Subcutaneous adipose tissue (tissue), 4 donors: ENCODE measurements around the gene DERL3. TPM values are rescaled to one million over a fixed set of nuclear protein-coding genes. Genes with fewer than 3 reads are reported as not detected.

ENCODE experiments used
- CTCF ChIP-seq: fragments of 450-650 bp; IDR thresholded peaks from one replicate; pipeline ENCODE4 v1.5.1; 2016; ENCODE audit warnings: low read depth, mild to moderate bottlenecking, control low read depth, antibody characterized with exemption, moderate library complexity
- total RNA-seq, 4 donors: library from RNA; depleted of rRNA; stranded (reverse); fragments of >200 nt; gene quantifications; one replicate each; pipeline ENCODE4 v1.1.0, GENCODE V29; 2016

The DERL3 gene
- 1 to 10 TPM in 1 of 4 donors, under 1 TPM in 1, not detected in 2; 0.22 to 1.5 TPM for total RNA-seq

GRCh38 chr22:23838681-23839468 lies at the start of gene DERL3:
DERL3 (minus strand) TSS chr22:23839006; CDS start chr22:23838987, 19 bp downstream.
- TF ChIP-seq CTCF: no peak

GRCh38 chr22:23884140-23884539 lies 45.3 kb upstream of the DERL3 start:
- no peak for TF ChIP-seq CTCF

GRCh38 chr22:23883658-23884057 lies 44.9 kb upstream of the DERL3 start:
- TF ChIP-seq CTCF: no peak

- TF ChIP-seq CTCF: no peak
These were observed 43.6 kb upstream of the DERL3 start for GRCh38 chr22:23882370-23882769.

GRCh38 chr22:23878219-23878618 lies 39.4 kb upstream of the DERL3 start:
- no peak for TF ChIP-seq CTCF

GRCh38 chr22:23877566-23877965 lies 38.8 kb upstream of the DERL3 start:
- no peak for TF ChIP-seq CTCF

- TF ChIP-seq CTCF: no peak
These were observed 37.0 kb upstream of the DERL3 start for GRCh38 chr22:23875801-23876200.
